GM12873 (cell line): ENCODE data around the gene SLC25A2.

Source experiments
- CTCF ChIP-seq: IDR thresholded peaks from 2 replicates; pipeline ENCODE4 v1.5.1; 2012; ENCODE audit warnings: low read depth, mild to moderate bottlenecking, moderate library complexity, low read length, control low read depth; ENCODE audit not compliant: insufficient read depth; ENCODE audit errors: missing control alignments

Gene SLC25A2

GRCh38 chr5:141303756-141304155, at the start of gene SLC25A2:
TSS of gene SLC25A2 (minus strand) at chr5:141304049. CDS start at chr5:141303865, 184 bp downstream.
- no peak for TF ChIP-seq CTCF

- no peak for TF ChIP-seq CTCF
Observed at GRCh38 chr5:141351591-141351990, 47.7 kb upstream of the SLC25A2 start.

GRCh38 chr5:141349917-141350619, 46.2 kb upstream of the SLC25A2 start, which contains the start of gene PCDHGB1:
TSS of gene PCDHGB1 (plus strand) at chr5:141350099. CDS start at chr5:141350261, 162 bp downstream.
- peak; percentile 70 for TF ChIP-seq CTCF

- TF ChIP-seq CTCF, result no peak
Observed at GRCh38 chr5:141345327-141345726, 41.5 kb upstream of the SLC25A2 start.

GRCh38 chr5:141343953-141344463, 40.2 kb upstream of the SLC25A2 start:
- TF ChIP-seq CTCF, result no peak

- peak; percentile 57 for TF ChIP-seq CTCF
Observed at GRCh38 chr5:141343242-141343952, 39.5 kb upstream of the SLC25A2 start, which contains the start of gene PCDHGA3. TSS of gene PCDHGA3 (plus strand) at chr5:141343829. CDS start at chr5:141344034, 205 bp downstream.

GRCh38 chr5:141342773-141343172, 38.9 kb upstream of the SLC25A2 start:
- no peak for TF ChIP-seq CTCF
